CD4-positive, alpha-beta T cell treated with Interleukin-21 for 1 hour (primary cell): Measurements from ENCODE around the gene TKTL2.

ENCODE experiments used
- DNase-seq: peaks from one replicate; pipeline ENCODE4 v3.0.0-alpha.2; 2020

TKTL2 gene

GRCh38 chr4:163440040-163440439 is 33.5 kb downstream of the TKTL2 start:
- no peak for DNase-seq
